B cell (primary cell): Measurements from ENCODE around the gene HS3ST5.

ENCODE experiments used
- EZH2 ChIP-seq: IDR thresholded peaks from 2 replicates; pipeline ENCODE4 v1.6.1; 2012; ENCODE audit warnings: borderline replicate concordance, low read depth, mild to moderate bottlenecking, moderate library complexity, low read length; ENCODE audit not compliant: insufficient read depth, poor library complexity, severe bottlenecking
- TF ChIP-seq, protein P1 (sequence below): fragments of 200-600 bp; IDR thresholded peaks from one replicate; pipeline ENCODE4 v1.8.0; 2022; ENCODE audit warnings: antibody characterized with exemption, mild to moderate bottlenecking

- TF ChIP-seq, protein P1, sequence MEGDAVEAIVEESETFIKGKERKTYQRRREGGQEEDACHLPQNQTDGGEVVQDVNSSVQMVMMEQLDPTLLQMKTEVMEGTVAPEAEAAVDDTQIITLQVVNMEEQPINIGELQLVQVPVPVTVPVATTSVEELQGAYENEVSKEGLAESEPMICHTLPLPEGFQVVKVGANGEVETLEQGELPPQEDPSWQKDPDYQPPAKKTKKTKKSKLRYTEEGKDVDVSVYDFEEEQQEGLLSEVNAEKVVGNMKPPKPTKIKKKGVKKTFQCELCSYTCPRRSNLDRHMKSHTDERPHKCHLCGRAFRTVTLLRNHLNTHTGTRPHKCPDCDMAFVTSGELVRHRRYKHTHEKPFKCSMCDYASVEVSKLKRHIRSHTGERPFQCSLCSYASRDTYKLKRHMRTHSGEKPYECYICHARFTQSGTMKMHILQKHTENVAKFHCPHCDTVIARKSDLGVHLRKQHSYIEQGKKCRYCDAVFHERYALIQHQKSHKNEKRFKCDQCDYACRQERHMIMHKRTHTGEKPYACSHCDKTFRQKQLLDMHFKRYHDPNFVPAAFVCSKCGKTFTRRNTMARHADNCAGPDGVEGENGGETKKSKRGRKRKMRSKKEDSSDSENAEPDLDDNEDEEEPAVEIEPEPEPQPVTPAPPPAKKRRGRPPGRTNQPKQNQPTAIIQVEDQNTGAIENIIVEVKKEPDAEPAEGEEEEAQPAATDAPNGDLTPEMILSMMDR: no peak
- TF ChIP-seq EZH2: no peak
These were observed 70.2 kb downstream of the HS3ST5 start for GRCh38 chr6:114272582-114272981.
